Peyer's patch (tissue), 4 donors: ENCODE measurements around the gene MAP3K9. TPM values are rescaled to one million over a fixed set of nuclear protein-coding genes. Genes with fewer than 3 reads are reported as not detected.
"Not testable (repeated sequence)": the region's sequence is repeated elsewhere in the genome, so short reads cannot be mapped to it uniquely, and the experiment has no call there.

Experiments
- DNase-seq, 3 donors: peaks; one replicate each; pipeline ENCODE4 v3.0.0-alpha.2; 2017 to 2019
- H3K27ac ChIP-seq, 4 donors: fragments of 200-600 bp; sonication (generic); one replicate each; pipeline ENCODE4 v1.5.1; 2016 to 2019
- H3K27me3 ChIP-seq, 2 donors: fragments of 200-600 bp; sonication (generic); one replicate each; pipeline ENCODE4 v1.5.1; 2019
- H3K36me3 ChIP-seq, 3 donors: fragments of 200-600 bp; sonication (generic); one replicate each; pipeline ENCODE4 v1.5.1; 2016 to 2019
- H3K4me1 ChIP-seq, 4 donors: fragments of 200-600 bp; sonication (generic); one replicate each; pipeline ENCODE4 v1.5.1; 2016 to 2019
- H3K4me3 ChIP-seq, 4 donors: fragments of 200-600 bp; sonication (generic); 1 replicate in 3 of 4; 2 replicates in 1 of 4; pipeline ENCODE4 v1.5.1; 2016 to 2019; ENCODE audit warnings: mild to moderate bottlenecking in 1 of 4
- H3K9me3 ChIP-seq, 4 donors: fragments of 200-600 bp; sonication (generic); one replicate each; pipeline ENCODE4 v1.5.1; 2016 to 2019; ENCODE audit warnings: mild to moderate bottlenecking in 1 of 4
- CTCF ChIP-seq, 6 experiments: fragments of 450-650 bp in 4 of 6; fragments of 200-600 bp in 2 of 6; sonication (generic) in 1 of 6; IDR thresholded peaks; one replicate each; pipeline ENCODE4 v1.5.1; 2017 to 2019; ENCODE audit warnings: antibody characterized with exemption in 6 of 6, mild to moderate bottlenecking in 3 of 6, moderate library complexity in 1 of 6
- POLR2A ChIP-seq, 2 donors: fragments of 450-650 bp; IDR thresholded peaks; one replicate each; pipeline ENCODE4 v1.5.1; 2017; ENCODE audit warnings: antibody characterized with exemption in 2 of 2, mild to moderate bottlenecking in 2 of 2, moderate library complexity in 2 of 2
- total RNA-seq, 4 donors: library from RNA; depleted of rRNA; stranded (reverse); fragments of >200 nt; gene quantifications; one replicate each; pipeline ENCODE4 v1.1.0, GENCODE V29; 2016

Gene MAP3K9
- 10 to 100 TPM in 3 of 4 donors, 1 to 10 TPM in 1; 8.6 to 14.0 (median 12.0) TPM for total RNA-seq

GRCh38 chr14:70809225-70810219, at the start of gene MAP3K9:
Gene MAP3K9 (minus strand): TSS chr14:70809513. CDS start chr14:70809171, 342 bp downstream.
- Histone ChIP-seq H3K27ac (peak within 1 kb of the TSS; percentile 74 to 90 (median 84)), H3K4me3 (peak within 1 kb of the TSS; percentile 85 to 97 (median 86)), H3K27me3 (no peaks in the 10 kb centered on the region), H3K36me3 (no peaks in the 10 kb centered on the region), H3K9me3 (no peaks in the 10 kb centered on the region), H3K4me1 (peaks cover 0 to 7% (median 0%) of the 10 kb centered on the region in 4 donors)
- TF ChIP-seq CTCF (IDR thresholded peaks at IDR 0.05) (peak in 1 of 6 experiments; percentile 17), POLR2A (IDR thresholded peaks at IDR 0.05) (peak; percentile 11 to 41)
- peak; percentile 90 to 97 (median 97) for DNase-seq

- H3K36me3 ChIP-seq = no peaks in the 10 kb centered on the region
- H3K27me3 ChIP-seq = no peaks in the 10 kb centered on the region
- peak in 2 of 6 experiments; percentile 15 to 19 for TF ChIP-seq CTCF (IDR thresholded peaks at IDR 0.05)
- no peak for TF ChIP-seq POLR2A (IDR thresholded peaks at IDR 0.05)
- DNase-seq = no peak
- H3K4me3 ChIP-seq = no peak overlapping the region
- H3K4me1 ChIP-seq = no peaks in the 10 kb centered on the region
- no peak overlapping the region for H3K27ac ChIP-seq
- H3K9me3 ChIP-seq = no peaks in the 10 kb centered on the region
Measured at GRCh38 chr14:70858641-70859040, 49.3 kb upstream of the MAP3K9 start.

GRCh38 chr14:70857496-70857890, 48.2 kb upstream of the MAP3K9 start:
- no peak for DNase-seq
- TF ChIP-seq POLR2A (IDR thresholded peaks at IDR 0.05) (no peak), CTCF (IDR thresholded peaks at IDR 0.05) (no peak)
- no peaks in the 10 kb centered on the region for H3K9me3 ChIP-seq
- no peak overlapping the region for H3K4me3 ChIP-seq
- H3K27me3 ChIP-seq = no peaks in the 10 kb centered on the region
- H3K27ac ChIP-seq = no peak overlapping the region
- no peaks in the 10 kb centered on the region for H3K4me1 ChIP-seq
- no peaks in the 10 kb centered on the region for H3K36me3 ChIP-seq

- Histone ChIP-seq H3K9me3 (no peaks in the 10 kb centered on the region), H3K27me3 (no peaks in the 10 kb centered on the region), H3K27ac (no peak overlapping the region), H3K4me3 (no peak overlapping the region), H3K4me1 (no peaks in the 10 kb centered on the region), H3K36me3 (no peaks in the 10 kb centered on the region)
- no peak for TF ChIP-seq CTCF (IDR thresholded peaks at IDR 0.05)
- no peak for TF ChIP-seq POLR2A (IDR thresholded peaks at IDR 0.05)
- DNase-seq = no peak
Measured at GRCh38 chr14:70856851-70857495, 47.7 kb upstream of the MAP3K9 start.

GRCh38 chr14:70855486-70855885, 46.2 kb upstream of the MAP3K9 start:
- H3K27me3 ChIP-seq = no peaks in the 10 kb centered on the region
- H3K9me3 ChIP-seq = no peaks in the 10 kb centered on the region
- H3K4me1 ChIP-seq = no peaks in the 10 kb centered on the region
- H3K4me3 ChIP-seq = no peak overlapping the region
- H3K27ac ChIP-seq = no peak overlapping the region
- no peak for DNase-seq
- H3K36me3 ChIP-seq = no peaks in the 10 kb centered on the region
- TF ChIP-seq POLR2A (IDR thresholded peaks at IDR 0.05) = no peak
- TF ChIP-seq CTCF (IDR thresholded peaks at IDR 0.05) = no peak

- not testable (repeated sequence) for H3K4me1 ChIP-seq, H3K27me3 ChIP-seq, H3K9me3 ChIP-seq, H3K36me3 ChIP-seq, H3K4me3 ChIP-seq, DNase-seq, H3K27ac ChIP-seq
Measured at GRCh38 chr14:70853658-70854057, 44.3 kb upstream of the MAP3K9 start.
